BE2C (cell line): Measurements from ENCODE around the gene PRKCB.
"Not testable (repeated sequence)": the region's sequence is repeated elsewhere in the genome, so short reads cannot be mapped to it uniquely, and the experiment has no call there.

Experiments used
- DNase-seq: peaks from one replicate; pipeline ENCODE4 v3.0.0-alpha.2; 2020
- H3K27me3 ChIP-seq: fragments of 250-450 bp; sonication (Bioruptor Pico); 2 replicates; pipeline ENCODE4 v1.5.1; 2020; ENCODE audit warnings: mild to moderate bottlenecking
- H3K36me3 ChIP-seq: fragments of 250-450 bp; sonication (Bioruptor Pico); 2 replicates; pipeline ENCODE4 v1.5.1; 2020; ENCODE audit warnings: mild to moderate bottlenecking
- H3K4me1 ChIP-seq: fragments of 250-450 bp; sonication (Bioruptor Pico); 2 replicates; pipeline ENCODE4 v1.5.1; 2020
- H3K4me3 ChIP-seq: 2 replicates; pipeline ENCODE4 v1.5.1; 2011; ENCODE audit warnings: low read depth, low read length
- H3K9me3 ChIP-seq: fragments of 250-450 bp; sonication (Bioruptor Pico); 2 replicates; pipeline ENCODE4 v1.5.1; 2020
- CTCF ChIP-seq: IDR thresholded peaks from 2 replicates; pipeline ENCODE4 v1.5.1; 2012; ENCODE audit warnings: mild to moderate bottlenecking, low read depth, low read length

The PRKCB gene

GRCh38 chr16:24094660-24095059 is 258.9 kb downstream of the PRKCB start:
- Histone ChIP-seq H3K27me3 (no peaks in the 10 kb centered on the region), H3K9me3 (no peaks in the 10 kb centered on the region), H3K36me3 (no peaks in the 10 kb centered on the region), H3K4me3 (no peak overlapping the region), H3K4me1 (no peaks in the 10 kb centered on the region)
- TF ChIP-seq CTCF: no peak
- no peak for DNase-seq

GRCh38 chr16:24098896-24099295 is 263.1 kb downstream of the PRKCB start:
- TF ChIP-seq CTCF: no peak
- no peaks in the 10 kb centered on the region for H3K4me1 ChIP-seq

GRCh38 chr16:24101431-24101830 is 265.6 kb downstream of the PRKCB start:
- no peak for TF ChIP-seq CTCF
- H3K9me3 ChIP-seq: no peaks in the 10 kb centered on the region
- no peak for DNase-seq
- H3K4me3 ChIP-seq: no peak overlapping the region
- H3K36me3 ChIP-seq: no peaks in the 10 kb centered on the region
- no peaks in the 10 kb centered on the region for H3K4me1 ChIP-seq
- no peaks in the 10 kb centered on the region for H3K27me3 ChIP-seq

More at GRCh38 chr16:24098896-24099295, 263.1 kb downstream of the PRKCB start:
- no peak for DNase-seq
- H3K36me3 ChIP-seq: no peaks in the 10 kb centered on the region
- H3K9me3 ChIP-seq: no peaks in the 10 kb centered on the region
- H3K27me3 ChIP-seq: no peaks in the 10 kb centered on the region
- no peak overlapping the region for H3K4me3 ChIP-seq

GRCh38 chr16:24102209-24102660 is 266.5 kb downstream of the PRKCB start:
- Histone ChIP-seq H3K9me3 (no peaks in the 10 kb centered on the region), H3K36me3 (no peaks in the 10 kb centered on the region), H3K27me3 (no peaks in the 10 kb centered on the region), H3K4me1 (no peaks in the 10 kb centered on the region), H3K4me3 (no peak overlapping the region)
- DNase-seq: no peak
- no peak for TF ChIP-seq CTCF

GRCh38 chr16:24105471-24105870 is 269.7 kb downstream of the PRKCB start:
- H3K4me1 ChIP-seq, H3K9me3 ChIP-seq, H3K27me3 ChIP-seq, DNase-seq, H3K36me3 ChIP-seq, H3K4me3 ChIP-seq: not testable (repeated sequence)

- DNase-seq, H3K36me3 ChIP-seq, H3K4me1 ChIP-seq: not testable (repeated sequence)
Observed at GRCh38 chr16:24108090-24108489, 272.3 kb downstream of the PRKCB start.

GRCh38 chr16:24111724-24112302 is 276.0 kb downstream of the PRKCB start:
- Histone ChIP-seq H3K36me3 (no peaks in the 10 kb centered on the region), H3K27me3 (no peaks in the 10 kb centered on the region), H3K4me3 (no peak overlapping the region), H3K4me1 (no peaks in the 10 kb centered on the region), H3K9me3 (no peaks in the 10 kb centered on the region)
- no peak for TF ChIP-seq CTCF
- DNase-seq: no peak

More at GRCh38 chr16:24108090-24108489, 272.3 kb downstream of the PRKCB start:
- H3K9me3 ChIP-seq, H3K27me3 ChIP-seq, H3K4me3 ChIP-seq: not testable (repeated sequence)
